Heart right ventricle (tissue), 16 donors: ENCODE data around the gene ABCC12. TPM values are rescaled to one million over a fixed set of nuclear protein-coding genes. Genes with fewer than 3 reads are reported as not detected.
A peak's percentile ranks its signal among the peaks of the same experiment; 100 is the strongest.

ENCODE experiments used
- ATAC-seq, 8 donors: fragments of 200-7000 bp; cut with Tn5 transposase; one replicate each; pipeline ENCODE4 v1.9.1; 2020; ENCODE audit warnings: mild to moderate bottlenecking in 8 of 8, moderate library complexity in 8 of 8, moderate number of reproducible peaks in 1 of 8
- DNase-seq, 2 donors: peaks; one replicate each; pipeline ENCODE4 v3.0.0-alpha.2; 2020
- H3K27ac ChIP-seq, 10 donors: fragments of 200-600 bp; sonication (generic) in 2 of 10; one replicate each; pipeline versions ENCODE4 v1.5.0 to v1.8.0; 2020 to 2022; ENCODE audit warnings: mild to moderate bottlenecking in 3 of 10
- H3K27me3 ChIP-seq, 7 donors: fragments of 200-600 bp; one replicate each; pipeline ENCODE4 v1.8.0; 2021 to 2022; ENCODE audit warnings: mild to moderate bottlenecking in 2 of 7
- H3K36me3 ChIP-seq, 9 donors: fragments of 200-600 bp; sonication (generic) in 1 of 9; one replicate each; pipeline versions ENCODE4 v1.5.0 to v1.8.0; 2020 to 2022; ENCODE audit warnings: mild to moderate bottlenecking in 2 of 9
- H3K4me1 ChIP-seq, 9 donors: fragments of 200-600 bp; sonication (generic) in 1 of 9; one replicate each; pipeline versions ENCODE4 v1.5.0 to v1.8.0; 2020 to 2022; ENCODE audit warnings: mild to moderate bottlenecking in 4 of 9
- H3K4me3 ChIP-seq, 10 donors: fragments of 200-600 bp; sonication (generic) in 2 of 10; one replicate each; pipeline versions ENCODE4 v1.5.0 to v1.8.0; 2020 to 2022; ENCODE audit warnings: mild to moderate bottlenecking in 7 of 10, moderate library complexity in 2 of 10
- H3K9me3 ChIP-seq, 11 donors: fragments of 200-600 bp in 10 of 11; sonication (generic) in 2 of 11; one replicate each; pipeline versions ENCODE4 v1.5.0 to v1.8.0; 2013 to 2022; ENCODE audit warnings: mild to moderate bottlenecking in 2 of 11, control low read depth in 1 of 11, moderate library complexity in 1 of 11
- WGBS, 2 donors: extraction: QIAGEN DNeasy Blood & Tissue Kit; methylation state at CpG; one replicate each; pipeline ENCODE4 v1.1.7; 2013; ENCODE audit warnings: inconsistent platforms in 1 of 2; 5-methylcytosine and 5-hydroxymethylcytosine counted together
- intact Hi-C, 10 donors: fragments of 100-400 bp; cut with DNase I; formaldehyde crosslinking; loops; one replicate each; pipeline versions ENCODE4 v1.11.1 to v1.14.2; 2022
- polyA plus RNA-seq, 2 donors: library from polyadenylated mRNA; stranded (reverse); fragments of 200-250 nt; gene quantifications; one replicate each; pipeline ENCODE4 v1.2.3, GENCODE V29; 2013
- total RNA-seq, 10 donors: library from RNA; stranded (reverse); fragmentation: NEBNext Ultra II Directional in 3 of 10; extraction: Animal tissue kit (Norgen Biotek cat#: 25700) in 3 of 10; gene quantifications; one replicate each; pipeline versions ENCODE4 v1.2.1 to v1.2.4, GENCODE V29; 2021 to 2023
- TF ChIP-seq, protein P1 (sequence below), 9 donors: fragments of 200-600 bp; sonication (generic) in 2 of 9; IDR thresholded peaks; one replicate each; pipeline versions ENCODE4 v1.5.0 to v1.8.0; 2021 to 2022; ENCODE audit warnings: antibody characterized with exemption in 9 of 9, mild to moderate bottlenecking in 5 of 9, moderate library complexity in 1 of 9
- donor health status: Arrhythmogenic right ventricular cardiomyopathy.
- donor health status: ischemic (EF 13 %, LVEDD 7.1; RV severe dilation, severe dysfunction).
- donor health status: healthy with polysubstance abuse.
- donor health status: DM: no; HTN: yes; CAD: no.
- donor health status: DM: no; HTN: no; CAD: no.
- donor health status: ischemic (EF 25% LVEDD 6.9; RV normal size, moderate dysfunction).
- donor health status: ischemic (EF 25% LVEDD 5.7; RV mildly dilated, moderate dysfunction).
- donor health status: healthy.
- donor health status: DM: yes; HTN: yes; CAD: no.
- donor health status: Ischemic cardiomyopathy.
- donor health status: ischemic (EF 35%, LVEDD 5.7; RV mildly dilated, moderate dysfunction).
- donor health status: nonischemic (EF 11% LVEDD 7.7; RV severe dilation, severe dysfunction).
- donor health status: DM: yes; HTN: yes; CAD: no.
- donor health status: PGD.
- donor health status: ischemic (EF 29% LVEDD 5.4; RV normal size, mild dysfunction).
- donor health status: nonischemic (EF 23%, LVEDD 6.1; RV moderate dilation, normal function).

Gene ABCC12
- total and polyA plus RNA-seq, 12 donors: 0.01 to 0.20 (median 0.07) TPM; not detected in 9

DNA sequence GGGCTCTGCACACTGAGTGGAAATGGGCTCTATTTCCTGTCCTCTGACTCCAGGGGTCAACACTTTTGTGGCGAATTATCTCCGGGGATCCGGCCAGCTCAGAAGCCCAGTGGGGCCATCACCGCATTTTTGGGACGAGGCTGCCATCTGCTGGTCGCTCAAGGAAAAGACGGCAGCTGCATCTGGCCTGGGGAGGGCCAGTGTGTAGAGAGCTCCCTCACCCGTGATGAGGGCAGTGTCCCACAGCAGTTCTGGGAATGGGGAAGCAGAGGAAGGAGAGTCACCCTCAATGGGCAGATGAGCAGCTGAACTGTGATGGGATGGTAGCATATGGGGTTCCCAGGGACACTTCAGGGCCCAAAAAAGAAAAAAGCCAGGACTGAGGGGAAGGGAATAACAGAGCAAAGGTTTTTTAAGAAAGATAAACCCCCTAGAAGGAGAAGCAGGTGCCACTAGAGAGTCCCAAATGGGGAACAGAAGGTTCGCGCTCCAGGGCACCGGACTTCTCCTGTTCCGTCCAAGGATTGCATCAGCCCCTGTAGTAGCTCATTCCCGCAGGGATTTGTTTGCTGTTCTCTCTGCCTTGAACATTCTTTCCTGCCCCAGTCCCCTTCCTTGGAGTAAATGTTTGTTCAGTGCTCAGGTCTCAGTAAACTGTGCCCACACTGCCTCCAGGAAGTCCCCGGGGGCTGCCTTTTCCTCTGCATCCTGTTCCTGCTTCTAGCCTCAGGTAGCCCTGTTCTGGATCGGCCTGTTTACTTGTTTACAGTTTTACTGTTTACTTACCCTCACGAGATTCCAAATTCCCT is 9.3 kb upstream of the ABCC12 start:
- peak; percentile 91 to 98 (median 96) for ATAC-seq
- peak; percentile 77 to 82 for DNase-seq
- H3K36me3 ChIP-seq: no peaks in the 10 kb centered on the region
- 24 to 25% methylated on average over 16 of the region's 16 CpGs for WGBS, 2 donors
- TF ChIP-seq, protein P1, sequence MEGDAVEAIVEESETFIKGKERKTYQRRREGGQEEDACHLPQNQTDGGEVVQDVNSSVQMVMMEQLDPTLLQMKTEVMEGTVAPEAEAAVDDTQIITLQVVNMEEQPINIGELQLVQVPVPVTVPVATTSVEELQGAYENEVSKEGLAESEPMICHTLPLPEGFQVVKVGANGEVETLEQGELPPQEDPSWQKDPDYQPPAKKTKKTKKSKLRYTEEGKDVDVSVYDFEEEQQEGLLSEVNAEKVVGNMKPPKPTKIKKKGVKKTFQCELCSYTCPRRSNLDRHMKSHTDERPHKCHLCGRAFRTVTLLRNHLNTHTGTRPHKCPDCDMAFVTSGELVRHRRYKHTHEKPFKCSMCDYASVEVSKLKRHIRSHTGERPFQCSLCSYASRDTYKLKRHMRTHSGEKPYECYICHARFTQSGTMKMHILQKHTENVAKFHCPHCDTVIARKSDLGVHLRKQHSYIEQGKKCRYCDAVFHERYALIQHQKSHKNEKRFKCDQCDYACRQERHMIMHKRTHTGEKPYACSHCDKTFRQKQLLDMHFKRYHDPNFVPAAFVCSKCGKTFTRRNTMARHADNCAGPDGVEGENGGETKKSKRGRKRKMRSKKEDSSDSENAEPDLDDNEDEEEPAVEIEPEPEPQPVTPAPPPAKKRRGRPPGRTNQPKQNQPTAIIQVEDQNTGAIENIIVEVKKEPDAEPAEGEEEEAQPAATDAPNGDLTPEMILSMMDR (IDR thresholded peaks at IDR 0.05): peak; percentile 73 to 93 (median 87)
- H3K27ac ChIP-seq: no peak overlapping the region
- H3K4me1 ChIP-seq: peaks cover 0 to 26% (median 7%) of the 10 kb centered on the region in 9 donors
- H3K27me3 ChIP-seq: no peaks in the 10 kb centered on the region
- no peaks in the 10 kb centered on the region for H3K9me3 ChIP-seq
- intact Hi-C loops: loop anchor here (2.0 to 10.0 kb wide), 13 partner anchors 908 to 1490 kb away; partner anchors contain the start of gene NETO2 (in 1 of the 10)
- no peak overlapping the region for H3K4me3 ChIP-seq

DNA sequence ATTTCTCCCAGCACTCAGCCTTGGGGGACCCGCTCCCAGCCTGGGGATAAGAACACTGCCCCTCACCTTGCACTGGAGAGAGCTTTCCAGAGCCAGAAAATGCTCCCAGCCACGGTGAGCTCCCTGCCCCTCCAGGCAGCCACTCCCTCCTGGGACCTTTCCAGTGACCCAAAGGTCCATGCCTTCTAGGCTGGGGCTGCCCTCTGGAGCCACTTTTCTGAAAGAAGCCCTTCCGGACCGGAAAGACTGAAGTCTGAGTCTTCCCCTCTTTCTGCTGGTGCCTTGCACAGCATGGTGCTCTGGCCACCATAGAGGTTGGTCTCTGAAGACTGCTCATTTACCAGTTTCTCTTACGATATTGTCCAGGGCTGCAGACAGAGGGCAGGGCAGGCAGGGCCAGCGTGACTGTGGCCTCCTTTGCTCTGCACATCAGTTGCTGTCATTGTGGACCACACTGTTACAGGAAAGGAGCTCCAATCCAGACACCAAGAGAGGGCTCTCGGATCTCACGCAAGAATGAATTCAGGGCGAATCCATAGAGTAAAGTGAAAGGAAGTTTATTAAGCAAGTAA is 7.1 kb upstream of the ABCC12 start:
- H3K4me1 ChIP-seq: peaks cover 0 to 21% (median 7%) of the 10 kb centered on the region in 9 donors
- ATAC-seq (no peak), DNase-seq (no peak)
- 80% methylated on average over 9 of the region's 9 CpGs for WGBS, 2 donors
- intact Hi-C loops: loop anchor here in 8 of 10 donors (5.0 to 10.0 kb wide), 9 partner anchors 906 to 1488 kb away; partner anchors contain the start of gene NETO2 (in 1 of the 8)
- no peaks in the 10 kb centered on the region for H3K27me3 ChIP-seq
- no peaks in the 10 kb centered on the region for H3K9me3 ChIP-seq
- H3K27ac ChIP-seq: no peak overlapping the region
- TF ChIP-seq, protein P1 (IDR thresholded peaks at IDR 0.05): no peak
- H3K4me3 ChIP-seq: no peak overlapping the region
- H3K36me3 ChIP-seq: no peaks in the 10 kb centered on the region

DNA sequence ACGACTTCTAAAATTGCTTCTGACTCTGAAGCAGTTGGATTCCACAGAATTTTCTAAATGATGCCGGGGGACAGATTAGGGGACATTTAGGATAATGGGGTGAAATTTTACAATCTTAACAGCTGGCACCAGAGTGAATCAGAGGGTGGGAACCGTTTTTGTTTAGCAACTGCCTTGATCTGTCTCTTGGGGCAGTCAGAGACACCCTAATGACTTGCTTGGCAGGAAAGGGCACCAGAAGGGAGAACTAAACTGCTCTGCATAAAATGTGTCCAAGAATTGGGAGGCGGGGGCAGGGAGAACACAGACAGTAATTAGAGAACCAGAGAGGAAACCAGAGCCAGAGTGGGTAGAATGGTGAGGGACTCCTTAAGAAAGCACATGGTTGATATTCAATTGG is 6.1 kb upstream of the ABCC12 start:
- no peaks in the 10 kb centered on the region for H3K27me3 ChIP-seq
- H3K27ac ChIP-seq: no peak overlapping the region
- H3K4me3 ChIP-seq: no peak overlapping the region
- intact Hi-C loops: loop anchor here in 8 of 10 donors (5.0 to 10.0 kb wide), 9 partner anchors 905 to 1487 kb away; partner anchors contain the start of gene NETO2 (in 1 of the 8)
- no peaks in the 10 kb centered on the region for H3K36me3 ChIP-seq
- H3K9me3 ChIP-seq: no peaks in the 10 kb centered on the region
- 76 to 83% methylated on average over 4 of the region's 4 CpGs for WGBS, 2 donors
- TF ChIP-seq, protein P1 (IDR thresholded peaks at IDR 0.05): no peak
- no peak for DNase-seq
- peaks cover 0 to 16% (median 10%) of the 10 kb centered on the region in 9 donors for H3K4me1 ChIP-seq
- ATAC-seq: no peak

DNA sequence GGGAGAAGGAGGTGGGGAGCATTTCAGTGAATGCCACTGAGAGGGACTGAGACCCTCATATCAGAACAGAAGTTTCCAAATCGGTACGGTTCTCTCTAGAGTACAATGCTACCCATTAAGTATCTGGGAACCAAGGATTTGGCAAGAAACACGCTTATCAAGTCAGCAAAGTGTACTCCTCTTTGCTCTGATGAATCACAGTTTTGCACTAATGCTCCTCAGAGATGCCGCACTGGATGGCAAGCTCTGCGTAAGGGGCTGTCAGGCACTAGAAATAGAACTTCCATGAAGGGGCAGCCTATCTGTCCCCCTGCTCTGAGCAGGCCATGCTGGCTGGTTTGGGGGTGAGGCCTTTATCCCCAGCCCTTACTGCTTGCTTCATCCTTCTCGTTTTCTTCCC is 4.8 kb upstream of the ABCC12 start:
- H3K9me3 ChIP-seq: no peaks in the 10 kb centered on the region
- H3K27me3 ChIP-seq: peaks cover 0 to 6% (median 0%) of the 10 kb centered on the region in 7 donors
- 79 to 84% methylated on average over 6 of the region's 6 CpGs for WGBS, 2 donors
- ATAC-seq: no peak
- H3K4me1 ChIP-seq: peaks cover 4 to 24% (median 15%) of the 10 kb centered on the region in 9 donors
- no peak overlapping the region for H3K27ac ChIP-seq
- DNase-seq: no peak
- H3K4me3 ChIP-seq: no peak overlapping the region
- H3K36me3 ChIP-seq: no peaks in the 10 kb centered on the region
- intact Hi-C loops: loop anchor here in 8 of 10 donors (5.0 to 10.0 kb wide), 9 partner anchors 903 to 1486 kb away; partner anchors contain the start of gene NETO2 (in 1 of the 8)
- TF ChIP-seq, protein P1 (IDR thresholded peaks at IDR 0.05): no peak
